ENCODE measurements around the gene RAVER2.
"Not testable (repeated sequence)": the region's sequence is repeated elsewhere in the genome, so short reads cannot be mapped to it uniquely, and the experiment has no call there.

Gene RAVER2

GRCh38 chr1:64744492-64745180 is at the start of gene RAVER2:
Gene RAVER2, plus strand, starts transcription at chr1:64745075. Its CDS starts 98 bp downstream, at chr1:64745173.
- DNase-seq (ENCODE audit: low spot score), result peak; percentile 42

- DNase-seq (ENCODE audit: low spot score), result no peak
Observed at GRCh38 chr1:64696879-64697278, 48.0 kb upstream of the RAVER2 start.

GRCh38 chr1:64699327-64699726 is 45.5 kb upstream of the RAVER2 start:
- DNase-seq (ENCODE audit: low spot score), result no peak

- no peak for DNase-seq (ENCODE audit: low spot score)
Observed at GRCh38 chr1:64701071-64701470, 43.8 kb upstream of the RAVER2 start.

GRCh38 chr1:64701886-64702285 is 43.0 kb upstream of the RAVER2 start:
- DNase-seq (ENCODE audit: low spot score), result no peak

GRCh38 chr1:64702670-64703069 is 42.2 kb upstream of the RAVER2 start:
- not testable (repeated sequence) for DNase-seq (ENCODE audit: low spot score)

GRCh38 chr1:64703600-64703999 is 41.3 kb upstream of the RAVER2 start:
- no peak for DNase-seq (ENCODE audit: low spot score)

GRCh38 chr1:64705591-64705990 is 39.3 kb upstream of the RAVER2 start:
- no peak for DNase-seq (ENCODE audit: low spot score)

- DNase-seq (ENCODE audit: low spot score), result no peak
Observed at GRCh38 chr1:64711266-64711665, 33.6 kb upstream of the RAVER2 start.

GRCh38 chr1:64712049-64712448 is 32.8 kb upstream of the RAVER2 start:
- no peak for DNase-seq (ENCODE audit: low spot score)

- no peak for DNase-seq (ENCODE audit: low spot score)
Observed at GRCh38 chr1:64715186-64715585, 29.7 kb upstream of the RAVER2 start.

GRCh38 chr1:64721135-64721534 is 23.7 kb upstream of the RAVER2 start:
- no peak for DNase-seq (ENCODE audit: low spot score)

GRCh38 chr1:64721576-64722145 is 23.2 kb upstream of the RAVER2 start:
- no peak for DNase-seq (ENCODE audit: low spot score)

GRCh38 chr1:64727861-64728260 is 17.0 kb upstream of the RAVER2 start:
- no peak for DNase-seq (ENCODE audit: low spot score)

GRCh38 chr1:64733581-64734286 is 11.1 kb upstream of the RAVER2 start:
- no peak for DNase-seq (ENCODE audit: low spot score)

GRCh38 chr1:64734287-64734652 is 10.6 kb upstream of the RAVER2 start:
- no peak for DNase-seq (ENCODE audit: low spot score)

- not testable (repeated sequence) for DNase-seq (ENCODE audit: low spot score)
Observed at GRCh38 chr1:64740687-64741086, 4.2 kb upstream of the RAVER2 start.

GRCh38 chr1:64743954-64744491 is 852 bp upstream of the RAVER2 start:
- DNase-seq (ENCODE audit: low spot score), result no peak

GRCh38 chr1:64745181-64745985 is 508 bp downstream of the RAVER2 start:
- DNase-seq (ENCODE audit: low spot score), result peak; percentile 47

- no peak for DNase-seq (ENCODE audit: low spot score)
Observed at GRCh38 chr1:64745986-64746940, 1.4 kb downstream of the RAVER2 start.

- DNase-seq (ENCODE audit: low spot score), result peak; percentile 7
Observed at GRCh38 chr1:64748222-64748621, 3.3 kb downstream of the RAVER2 start.

Measured in Ammon's horn (tissue), 1 donor.